ENCODE results near the gene RNU6-1. TPM values are rescaled to one million over a fixed set of nuclear protein-coding genes. Genes with fewer than 3 reads are reported as not detected.
A peak's percentile ranks its signal among the peaks of the same experiment; 100 is the strongest.

Gene RNU6-1
- polyA plus RNA-seq, 1 donor: not detected

- DNase-seq: no peak
Measured at GRCh38 chr15:67801142-67801541, 38.7 kb downstream of the RNU6-1 start.

- no peak for DNase-seq
Measured at GRCh38 chr15:67799801-67800205, 40.0 kb downstream of the RNU6-1 start.

GRCh38 chr15:67796196-67797127 lies 43.4 kb downstream of the RNU6-1 start:
- peak; percentile 12 for DNase-seq

GRCh38 chr15:67794832-67795574 lies 44.8 kb downstream of the RNU6-1 start:
- no peak for DNase-seq

GRCh38 chr15:67792250-67792942 lies 47.4 kb downstream of the RNU6-1 start:
- DNase-seq: no peak

- no peak for DNase-seq
Measured at GRCh38 chr15:67790610-67791319, 49.1 kb downstream of the RNU6-1 start.

Other genes starting within 250 kb of the RNU6-1 start
- 0.67 TPM for gene SKOR1, start 14.5 kb downstream of the RNU6-1 start, polyA plus RNA-seq (ENCODE audit: insufficient read length)
- 30.0 TPM for gene PIAS1, start 214.3 kb upstream of the RNU6-1 start, polyA plus RNA-seq (ENCODE audit: insufficient read length)

All from hindlimb muscle (tissue), 1 donor.